NCI-H1092 (cell line): ENCODE measurements around the gene DDAH1.
"Not testable (repeated sequence)": the region's sequence is repeated elsewhere in the genome, so short reads cannot be mapped to it uniquely, and the experiment has no call there.

Experiments
- DNase-seq: peaks from one replicate; lab custom pipeline; 2025; lab: John Stamatoyannopoulos, UW

DDAH1 gene

DNA sequence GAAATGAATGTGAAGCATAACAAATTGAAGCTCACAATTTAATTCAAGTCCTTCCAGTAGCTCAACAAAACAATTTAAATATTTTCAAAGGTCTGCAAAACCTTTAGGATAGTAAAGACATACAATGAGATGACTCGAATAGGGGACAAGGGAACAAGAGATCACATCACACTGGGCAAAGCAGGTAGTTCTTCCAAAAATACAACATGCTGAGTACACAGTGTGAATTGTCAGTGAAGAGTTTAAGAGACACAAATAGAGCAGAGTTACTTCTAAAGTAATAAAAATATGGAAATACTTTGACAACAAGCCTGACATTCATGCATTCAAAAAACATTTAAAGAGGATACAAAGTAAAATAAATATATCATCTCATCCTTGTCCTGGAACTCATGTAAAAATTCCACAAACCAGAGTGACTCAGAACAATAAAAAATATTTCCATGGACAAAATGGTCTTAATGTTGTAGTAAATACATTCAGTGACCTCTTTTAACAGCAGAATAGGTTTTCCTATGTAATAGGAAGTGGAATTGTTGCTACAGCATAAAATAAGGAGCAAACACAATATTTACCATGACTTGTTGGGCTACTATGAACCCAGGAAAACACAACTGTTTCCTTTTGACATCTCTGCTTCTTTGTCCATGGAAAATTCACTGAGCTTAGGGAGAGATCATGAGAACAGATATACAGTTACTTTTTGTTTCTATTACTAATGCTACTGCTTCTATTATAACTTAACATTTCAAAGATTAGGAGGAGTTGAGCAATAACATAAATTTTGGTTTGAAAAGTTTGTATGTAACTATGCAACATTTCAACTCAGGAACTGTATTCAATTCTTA, 104.9 kb downstream of the DDAH1 start:
- no peak for DNase-seq

DNA sequence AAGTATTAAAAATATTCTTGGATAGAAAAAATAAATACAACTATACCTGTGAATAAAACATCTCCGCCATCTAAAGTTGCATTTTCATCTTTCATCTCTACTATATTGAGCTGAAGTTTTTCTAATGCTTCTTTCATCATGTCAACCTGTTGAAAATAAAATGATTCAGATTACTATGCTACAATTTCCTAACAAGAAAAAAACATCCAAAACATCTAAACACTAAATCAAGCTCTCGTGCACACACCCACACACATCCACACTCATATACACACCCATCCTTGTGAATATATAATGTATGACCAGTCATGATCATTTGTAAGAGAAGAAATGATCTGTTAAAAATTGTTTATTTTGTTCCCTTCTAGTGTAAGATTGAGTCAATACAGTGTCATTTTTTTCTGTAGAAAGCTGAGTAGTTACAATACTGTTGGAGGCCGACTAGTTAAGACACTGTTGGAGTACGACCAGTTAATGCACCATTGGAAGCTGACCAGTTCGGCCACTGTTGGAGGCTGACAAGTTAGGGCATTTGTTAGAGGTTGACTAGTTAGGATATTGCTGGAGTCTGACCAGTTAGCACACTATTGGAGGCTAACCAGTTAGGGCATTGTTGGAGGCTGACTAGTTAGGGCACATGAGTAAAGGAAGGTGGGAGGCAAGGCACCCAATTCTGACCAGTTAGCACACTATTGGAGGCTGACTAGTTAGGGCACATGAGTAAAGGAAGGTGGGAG, 106.1 kb downstream of the DDAH1 start:
- DNase-seq, result no peak

DNA sequence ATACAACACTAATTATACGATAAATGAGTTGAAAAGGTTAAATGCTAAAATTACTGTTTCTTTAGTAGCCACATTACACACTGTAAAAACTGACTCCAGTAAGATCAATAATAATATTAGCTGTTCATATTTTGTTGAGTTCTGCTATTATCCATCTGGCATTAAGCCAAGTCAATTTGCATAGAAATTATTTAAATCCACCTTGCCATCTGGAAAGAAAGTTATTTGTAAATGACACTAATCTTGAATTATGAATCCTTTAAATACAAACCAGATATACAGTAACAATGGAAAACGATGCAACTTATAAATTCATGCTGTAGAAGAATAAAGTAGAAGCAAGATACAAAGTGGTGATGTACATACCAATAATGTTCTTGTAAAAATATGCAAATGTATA, 107.1 kb downstream of the DDAH1 start:
- DNase-seq, result no peak

DNA sequence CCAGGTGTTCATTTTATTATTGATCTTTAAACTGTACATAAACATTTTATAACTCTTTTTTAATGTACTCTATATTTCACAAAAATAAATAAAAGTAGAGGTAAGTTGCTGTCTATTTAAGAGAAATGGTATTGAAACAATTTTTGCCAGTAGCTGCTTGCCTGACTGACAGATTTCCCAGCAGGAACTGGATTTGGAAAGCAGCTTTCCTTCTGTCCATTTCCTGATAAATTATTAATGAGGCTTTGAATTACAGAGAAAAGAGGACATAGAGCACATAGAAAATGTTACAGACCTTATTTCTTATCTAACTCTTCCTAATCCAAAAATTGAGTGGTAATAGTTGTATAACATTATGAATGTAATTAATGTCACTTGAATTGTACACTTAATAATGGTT, 108.8 kb downstream of the DDAH1 start:
- no peak for DNase-seq

DNA sequence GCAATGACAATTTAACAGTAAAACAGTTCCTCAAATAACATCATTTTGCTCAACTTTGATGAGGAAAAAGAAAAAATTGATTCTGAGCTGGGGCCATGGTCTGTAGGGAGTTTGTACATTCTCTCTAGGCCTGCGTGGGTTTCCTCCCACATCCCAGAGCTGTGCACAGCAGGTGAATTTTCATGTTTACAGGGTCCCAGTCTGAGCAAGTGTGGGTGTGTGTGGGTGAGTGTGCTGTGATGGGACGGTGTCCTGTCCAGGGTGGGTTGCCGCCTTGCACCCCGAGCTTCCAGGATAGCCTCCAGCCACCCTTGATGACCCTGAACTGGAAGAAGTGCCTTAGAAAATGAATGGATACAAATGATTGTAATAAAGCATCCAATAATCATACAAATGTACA, 112.9 kb downstream of the DDAH1 start:
- no peak for DNase-seq

DNA sequence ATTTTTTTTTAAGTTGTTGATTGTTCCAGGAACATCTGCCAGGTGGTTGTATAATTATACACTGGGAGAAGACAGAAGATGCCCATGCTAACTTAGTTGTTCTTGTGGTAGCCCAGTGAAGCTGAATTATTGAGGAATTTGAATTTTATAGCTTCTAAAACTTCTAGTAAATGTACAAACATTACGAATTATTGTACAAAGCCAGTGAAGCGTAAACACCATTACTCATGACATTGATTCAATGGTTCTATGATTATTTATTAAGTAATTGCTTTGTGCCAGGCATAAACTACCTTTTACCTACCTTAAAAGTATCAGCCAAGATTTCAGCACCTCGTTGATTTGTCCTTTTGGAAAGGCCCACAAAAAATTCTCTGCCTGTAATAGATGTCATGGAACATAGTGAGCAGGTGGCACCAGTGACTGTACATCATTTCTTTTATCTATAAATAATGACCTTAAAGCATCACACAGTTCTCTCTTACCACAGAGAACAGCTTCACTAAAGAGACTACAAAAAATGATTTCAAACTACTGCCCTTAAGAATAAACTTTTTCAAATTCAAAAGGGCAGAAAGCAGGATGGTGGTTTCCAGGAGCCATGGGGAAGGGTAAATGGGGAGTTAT, 113.6 kb downstream of the DDAH1 start:
- DNase-seq, result no peak

DNA sequence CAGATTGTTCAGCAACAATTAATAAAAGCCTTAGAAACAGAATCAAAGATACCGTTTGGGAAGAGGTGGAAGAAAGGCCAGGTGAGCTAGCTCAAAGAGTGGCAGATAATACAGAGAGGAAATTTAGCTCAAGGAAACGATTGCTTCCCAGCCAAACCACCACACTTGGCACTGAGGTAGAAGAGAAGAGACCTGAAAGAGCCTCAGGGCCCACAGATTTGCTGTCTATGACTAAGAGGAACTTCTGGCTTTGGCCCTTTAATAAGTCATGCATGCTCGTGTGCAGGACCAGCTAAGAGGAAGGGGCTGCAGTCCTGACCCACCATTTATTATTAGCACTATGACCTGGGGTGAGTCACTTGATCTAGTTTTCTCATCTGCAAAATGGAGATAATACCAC, 115.7 kb downstream of the DDAH1 start:
- DNase-seq, result no peak

DNA sequence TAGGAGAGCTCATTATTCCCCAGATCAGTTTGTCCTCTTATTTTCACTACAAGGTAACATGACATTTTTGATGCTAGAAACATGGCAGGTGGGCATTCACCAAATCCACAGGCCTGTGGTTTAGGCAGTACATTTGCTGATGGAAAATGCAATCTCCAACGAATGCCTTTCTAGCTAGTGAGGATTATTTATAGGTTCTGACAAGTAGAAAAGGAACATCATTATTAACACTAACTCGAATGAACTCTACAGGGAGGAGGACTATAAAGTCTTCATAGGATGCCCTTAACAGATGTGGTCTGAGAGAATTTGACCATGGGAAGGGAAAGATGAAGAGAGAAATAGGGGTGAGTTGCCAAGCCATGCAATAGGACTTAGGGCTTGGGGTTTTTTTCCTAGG, 117.1 kb downstream of the DDAH1 start:
- DNase-seq, result no peak

DNA sequence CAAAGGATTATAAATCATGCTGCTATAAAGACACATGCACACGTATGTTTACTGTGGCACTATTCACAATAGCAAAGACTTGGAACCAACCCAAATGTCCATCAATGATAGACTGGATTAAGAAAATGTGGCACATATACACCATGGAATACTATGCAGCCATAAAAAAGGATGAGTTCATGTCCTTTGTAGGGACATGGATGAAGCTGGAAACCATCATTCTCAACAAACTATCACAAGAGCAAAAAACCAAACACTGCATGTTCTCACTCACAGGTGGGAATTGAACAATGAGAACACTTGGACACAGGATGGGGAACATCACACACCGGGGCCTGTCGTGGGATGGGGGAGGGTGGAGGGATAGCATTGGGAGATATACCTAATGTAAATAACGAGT, 117.7 kb downstream of the DDAH1 start:
- not testable (repeated sequence) for DNase-seq

DNA sequence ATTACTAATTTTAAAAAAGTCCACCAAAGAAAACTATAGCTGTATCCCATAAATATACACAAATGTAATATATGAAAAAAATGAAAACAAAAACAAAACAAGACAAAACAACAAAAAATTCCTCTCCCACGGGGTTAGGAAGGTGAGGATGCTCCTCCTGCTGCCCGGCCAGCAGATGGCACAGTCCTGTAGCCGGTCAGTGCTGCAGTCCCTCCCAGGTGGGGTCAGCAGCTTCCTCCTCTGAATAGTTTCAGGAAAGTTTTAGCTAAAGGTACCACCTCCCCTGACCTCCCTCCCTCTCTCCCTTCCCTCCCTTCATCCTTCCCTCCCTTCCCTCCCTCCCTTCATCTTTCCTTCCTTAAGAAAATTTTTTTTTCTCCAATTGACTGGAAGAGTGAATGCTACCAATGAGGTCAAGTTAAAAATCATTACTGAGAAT, 120.7 kb downstream of the DDAH1 start:
- no peak for DNase-seq

DNA sequence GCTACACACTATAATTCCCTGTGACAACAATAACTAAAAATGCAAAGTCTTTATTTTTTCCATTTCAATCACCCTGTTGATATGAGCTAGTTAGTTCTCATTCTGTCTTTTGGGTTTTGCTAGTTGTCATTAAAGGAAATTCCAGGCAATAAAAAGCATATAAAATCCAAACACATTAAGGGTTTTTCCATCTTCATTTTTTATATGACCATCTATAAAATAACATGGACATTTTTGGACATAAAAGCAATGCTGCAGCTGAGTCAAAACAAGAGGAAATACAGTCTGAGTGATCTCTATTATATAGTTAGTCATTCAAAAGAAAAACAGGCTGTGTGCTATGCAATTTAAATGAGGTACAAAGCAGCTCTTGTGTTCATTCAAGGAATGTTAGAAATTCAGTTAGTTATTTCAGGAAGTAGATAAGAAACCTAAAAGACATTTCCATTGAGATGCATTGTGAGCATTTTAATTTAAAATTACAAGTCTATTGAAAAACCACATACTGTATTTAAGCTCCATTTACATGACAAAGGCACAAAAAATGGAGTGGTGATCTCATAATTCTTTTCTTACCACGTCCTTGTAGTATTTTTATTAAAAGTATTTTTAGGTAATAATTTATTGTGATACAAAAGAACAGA, 121.2 kb downstream of the DDAH1 start:
- DNase-seq, result no peak

DNA sequence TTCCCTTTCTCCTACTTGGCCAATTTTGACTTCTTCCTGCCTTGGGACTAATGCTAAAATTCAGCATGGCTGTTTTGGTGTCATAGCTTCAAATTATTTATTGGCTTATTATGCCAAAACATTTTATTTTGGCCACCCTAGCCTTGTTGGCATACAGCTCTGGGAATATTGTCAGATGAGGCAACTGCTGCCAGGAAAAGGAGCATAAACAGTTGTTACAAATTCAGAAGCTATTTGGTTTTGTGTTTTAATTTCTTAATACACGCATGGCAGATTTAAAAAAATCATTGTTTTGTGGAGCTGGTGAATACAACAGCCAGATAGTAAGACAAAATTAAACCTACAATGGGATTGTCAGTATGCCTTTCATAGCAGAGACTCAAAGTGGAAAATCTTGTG, 121.7 kb downstream of the DDAH1 start:
- no peak for DNase-seq

DNA sequence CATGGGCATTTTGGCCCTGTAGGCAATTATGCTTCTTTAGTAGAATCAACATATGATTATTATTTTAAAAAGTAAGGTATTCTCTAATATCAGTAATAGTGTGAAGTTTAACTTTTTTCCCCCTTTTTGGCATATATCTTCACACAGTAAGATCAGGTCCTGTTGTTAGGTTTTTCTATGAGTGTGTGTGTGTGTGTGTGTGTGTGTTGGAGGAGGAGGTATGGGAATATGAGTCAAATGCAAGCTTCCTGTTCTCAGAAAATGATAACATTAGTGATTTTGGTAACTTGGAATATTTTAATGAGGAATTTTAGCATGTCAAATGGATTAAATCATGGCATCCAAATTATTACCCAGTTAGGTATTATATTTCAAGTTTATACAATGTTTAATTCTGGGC, 122.8 kb downstream of the DDAH1 start:
- no peak for DNase-seq

DNA sequence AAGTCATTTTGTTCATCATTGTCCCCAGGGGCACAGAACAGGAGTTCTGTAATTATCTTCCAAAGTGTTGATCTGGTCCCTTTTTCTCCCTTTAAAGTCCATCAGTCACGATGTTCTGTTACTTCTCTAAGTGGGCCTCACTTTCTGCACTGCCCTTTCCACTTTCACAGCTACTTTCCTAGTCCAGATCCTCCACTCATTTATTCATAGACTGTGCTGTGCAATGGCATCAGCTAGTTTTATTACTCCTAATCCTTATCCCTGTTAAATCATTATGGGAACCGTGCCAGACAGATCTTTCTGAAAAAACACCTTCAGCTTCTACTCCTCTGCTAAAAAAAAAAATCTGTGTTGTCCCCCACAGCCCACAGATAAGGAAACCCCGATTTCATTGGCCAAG, 124.5 kb downstream of the DDAH1 start:
- DNase-seq, result no peak

DNA sequence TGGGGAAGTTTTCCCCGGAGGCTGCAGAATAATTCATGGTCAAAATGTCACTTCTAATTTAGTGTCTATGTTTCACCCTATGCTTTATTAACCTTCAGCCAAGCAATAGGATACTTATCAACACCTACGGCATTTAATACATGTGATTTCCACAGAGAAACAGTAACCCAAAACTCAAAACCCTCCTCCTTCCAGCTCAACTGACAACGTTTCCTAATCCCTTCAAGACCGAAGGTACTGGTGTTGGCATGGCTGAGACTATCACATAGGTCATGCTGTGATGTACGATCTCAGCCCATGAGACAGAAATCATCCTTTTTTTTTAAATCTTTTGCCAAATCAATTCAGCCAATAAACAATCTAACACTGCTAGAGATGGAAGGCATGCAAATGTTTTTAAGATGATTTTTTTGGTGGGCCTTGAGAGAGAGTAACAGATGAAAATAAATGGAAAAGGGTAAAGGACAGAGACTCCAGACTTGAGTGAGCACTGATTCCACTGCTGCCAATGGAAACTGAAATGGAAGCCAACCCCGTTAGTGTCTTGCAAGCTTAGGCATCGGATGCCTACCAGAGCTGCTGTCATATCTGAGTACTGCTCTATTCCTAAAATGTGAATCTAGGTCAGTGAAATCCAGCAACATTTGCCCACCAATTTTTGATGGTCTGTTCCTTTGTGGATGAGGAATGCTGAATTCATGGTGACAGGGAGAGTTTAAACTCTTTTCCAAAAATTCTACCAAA, 125.1 kb downstream of the DDAH1 start:
- no peak for DNase-seq

DNA sequence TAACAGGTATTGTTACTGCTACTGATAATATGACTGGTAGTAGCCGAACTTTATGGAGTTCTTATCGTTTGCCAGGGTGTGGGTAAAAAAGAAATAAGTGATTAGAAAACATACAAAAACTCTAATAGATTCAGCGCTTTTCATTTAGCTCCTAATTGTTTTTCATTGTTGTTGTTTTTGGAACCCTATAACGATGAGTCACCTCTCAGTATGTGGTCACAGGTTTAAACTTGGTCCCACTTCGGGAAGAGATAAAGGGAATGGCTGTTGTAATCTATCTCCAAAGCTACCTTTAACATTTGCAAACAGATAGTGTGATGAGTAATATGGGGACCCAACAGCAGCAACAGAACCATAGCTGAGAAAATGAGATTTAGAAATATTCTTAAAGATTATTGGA, 125.9 kb downstream of the DDAH1 start:
- DNase-seq, result no peak

DNA sequence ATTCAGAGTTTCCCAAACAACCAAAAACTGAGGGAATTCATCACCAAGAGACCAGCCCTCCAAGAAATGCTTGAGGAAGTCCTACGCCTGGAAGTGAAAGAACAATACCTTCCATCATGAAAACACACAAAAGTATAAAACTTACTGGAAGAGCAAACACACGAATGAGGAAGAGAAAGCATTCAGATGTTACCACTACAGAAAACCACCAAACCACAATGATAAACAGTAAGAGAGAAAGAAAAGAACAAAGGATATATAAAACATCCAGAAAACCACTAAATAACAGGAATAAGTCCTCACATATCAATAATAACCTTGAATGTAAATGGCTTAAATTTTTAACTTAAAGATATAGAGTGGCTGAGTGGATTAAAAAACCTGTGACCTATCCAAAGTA, 130.0 kb downstream of the DDAH1 start:
- no peak for DNase-seq

DNA sequence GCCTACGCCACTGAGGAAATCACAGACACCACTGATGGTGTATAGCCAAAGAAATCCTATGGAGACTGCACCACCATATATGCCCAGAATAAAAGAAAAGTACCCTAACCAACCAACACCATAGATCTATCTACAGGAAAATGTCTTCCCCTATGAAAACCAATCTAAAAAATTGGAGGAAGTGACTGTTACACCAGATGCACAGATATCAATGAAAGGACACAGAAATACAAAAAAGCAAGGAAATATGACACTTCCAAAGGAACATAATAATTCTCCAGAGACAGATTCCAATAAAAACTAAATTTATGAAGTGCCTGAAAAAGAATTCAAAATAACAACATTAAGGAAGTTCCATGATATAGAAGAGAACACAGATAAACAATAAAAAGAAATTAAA, 131.8 kb downstream of the DDAH1 start:
- no peak for DNase-seq

DNA sequence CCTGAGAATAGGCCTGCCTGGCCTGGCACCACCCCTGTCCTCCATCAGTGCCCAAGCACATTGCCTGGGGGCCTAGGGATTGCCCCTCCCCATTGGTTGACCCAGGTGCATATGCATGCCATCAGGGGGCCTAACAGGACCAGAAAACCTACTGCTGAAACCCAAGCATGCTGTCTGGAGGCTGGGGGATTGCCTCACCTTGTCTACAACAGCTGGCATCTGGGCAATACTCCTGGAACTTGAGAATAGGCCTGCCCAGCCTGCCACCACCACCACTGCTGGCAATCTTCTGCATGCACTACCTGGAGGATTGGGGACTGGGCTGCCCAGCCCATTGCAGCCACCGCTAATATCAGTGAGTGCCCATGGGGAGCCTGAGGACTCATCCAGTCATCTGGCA, 132.4 kb downstream of the DDAH1 start:
- DNase-seq, result no peak

DNA sequence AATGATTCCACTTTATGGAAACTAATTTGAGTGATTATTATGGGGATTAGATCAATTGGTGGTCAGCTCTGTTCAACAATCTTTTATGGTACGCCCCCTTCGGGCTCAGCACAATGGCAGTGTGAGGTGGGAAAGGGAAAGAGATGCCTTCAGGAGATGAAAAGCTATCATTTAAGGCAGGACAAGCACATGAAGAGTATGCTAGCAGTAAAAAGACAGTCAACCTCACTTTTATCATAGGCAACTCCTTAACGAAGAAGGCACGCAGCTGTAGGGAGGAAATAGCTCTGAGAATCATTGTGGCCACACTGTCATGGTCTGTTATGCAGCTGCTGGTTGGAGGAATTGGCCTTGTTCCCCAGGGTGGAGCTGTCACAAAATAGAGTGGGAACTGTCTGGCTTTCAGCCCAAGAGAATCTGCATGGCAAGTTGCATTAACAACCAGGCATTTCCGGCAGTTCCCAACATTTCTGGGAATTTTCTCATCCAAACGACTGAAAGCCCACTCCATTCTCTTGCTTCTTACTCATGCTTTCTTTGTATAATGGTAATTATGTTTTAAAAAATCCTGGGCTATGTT, 134.2 kb downstream of the DDAH1 start:
- no peak for DNase-seq

DNA sequence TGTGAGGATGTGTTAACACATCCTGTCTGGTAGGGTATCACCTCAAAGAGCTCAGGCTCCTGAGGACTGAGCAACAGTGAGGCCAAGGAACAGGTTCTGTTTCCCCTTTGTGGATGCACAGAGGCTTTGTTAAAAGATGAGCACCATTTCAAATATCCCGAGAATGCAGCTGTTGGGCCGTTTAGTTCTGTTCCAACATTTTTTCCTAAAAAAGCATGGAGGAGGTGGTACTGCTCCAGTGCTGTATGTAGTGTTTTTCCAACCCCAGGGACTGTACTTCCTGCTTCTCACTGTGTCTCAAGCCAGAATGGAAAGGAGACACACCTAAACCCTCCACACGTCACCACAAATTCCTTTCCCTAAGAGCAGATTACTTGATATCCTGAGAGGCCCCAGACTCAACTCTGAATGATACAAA, 134.7 kb downstream of the DDAH1 start:
- DNase-seq, result no peak
